ENCODE results near the gene ADAMTS17. TPM values are rescaled to one million over a fixed set of nuclear protein-coding genes. Genes with fewer than 3 reads are reported as not detected.

ADAMTS17 gene
- total RNA-seq, 1 donor from 2014 or later, result 3.4 TPM

DNA sequence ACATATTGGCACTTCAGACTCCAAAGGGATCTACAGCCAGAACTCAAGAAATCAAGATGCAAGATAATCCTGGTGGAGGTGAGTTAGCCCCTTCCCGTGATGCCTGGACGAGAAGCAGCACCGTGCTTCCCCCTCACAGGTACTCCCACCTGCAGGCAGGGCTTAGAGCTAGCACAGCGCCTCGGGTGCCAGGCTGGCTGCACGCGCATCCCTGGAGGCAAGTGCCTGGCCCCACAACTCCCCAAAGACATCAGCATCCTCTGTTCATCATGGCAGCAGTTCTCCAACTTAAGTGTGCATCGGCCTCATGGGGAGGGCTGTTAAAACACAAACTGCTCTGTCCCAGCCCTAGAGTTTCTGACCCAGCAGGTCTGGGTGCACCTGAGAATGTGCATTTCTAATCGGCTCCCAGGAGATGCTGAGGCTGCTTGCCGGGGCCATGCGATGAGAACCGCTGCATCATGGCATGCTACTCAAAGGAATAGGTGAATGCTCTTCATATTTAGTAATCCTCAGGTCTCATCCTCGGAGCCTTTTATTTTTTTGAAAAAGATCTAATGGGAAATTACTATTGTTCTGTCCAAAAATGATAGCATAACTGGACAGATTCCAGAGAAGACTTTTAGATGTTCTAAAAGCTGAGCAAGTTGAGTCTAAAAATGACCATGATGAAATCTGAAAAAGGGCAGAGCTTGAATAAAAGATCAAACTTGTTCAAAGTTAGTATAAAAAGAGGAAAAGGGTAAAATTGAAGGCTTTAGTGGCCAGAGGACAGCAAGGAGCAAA, 244.2 kb downstream of the ADAMTS17 start:
- no peak overlapping the region for H3K27ac Mint-ChIP-seq (ENCODE audit: unreplicated experiment)
- H3K4me3 Mint-ChIP-seq (ENCODE audit: unreplicated experiment), result no peak overlapping the region
- no peak for TF ChIP-seq CTCF (IDR thresholded peaks at IDR 0.05)
- peaks cover 2% of the 10 kb centered on the region for H3K36me3 Mint-ChIP-seq (ENCODE audit: low read depth)
- peaks cover 25% of the 10 kb centered on the region for H3K4me1 Mint-ChIP-seq (ENCODE audit: low read depth)
- no peak for DNase-seq (ENCODE audit: low spot score)
- no peaks in the 10 kb centered on the region for H3K9me3 Mint-ChIP-seq (ENCODE audit: low read depth)
- peaks cover 2% of the 10 kb centered on the region for H3K27me3 Mint-ChIP-seq (ENCODE audit: low read depth)

- peaks cover 2% of the 10 kb centered on the region for H3K36me3 Mint-ChIP-seq (ENCODE audit: low read depth)
Observed at GRCh38 chr15:100096700-100097099, 245.1 kb downstream of the ADAMTS17 start.

GRCh38 chr15:100096248-100096600, 245.6 kb downstream of the ADAMTS17 start:
- Mint-ChIP-seq H3K27ac (ENCODE audit: unreplicated experiment) (no peak overlapping the region), H3K27me3 (ENCODE audit: low read depth) (peaks cover 2% of the 10 kb centered on the region), H3K4me1 (ENCODE audit: low read depth) (peaks cover 36% of the 10 kb centered on the region), H3K4me3 (ENCODE audit: unreplicated experiment) (no peak overlapping the region), H3K9me3 (ENCODE audit: low read depth) (no peaks in the 10 kb centered on the region), H3K36me3 (ENCODE audit: low read depth) (peaks cover 2% of the 10 kb centered on the region)
- no peak for DNase-seq (ENCODE audit: low spot score)
- no peak for TF ChIP-seq CTCF (IDR thresholded peaks at IDR 0.05)

More at GRCh38 chr15:100096700-100097099, 245.1 kb downstream of the ADAMTS17 start:
- no peak overlapping the region for H3K4me3 Mint-ChIP-seq (ENCODE audit: unreplicated experiment)
- peaks cover 2% of the 10 kb centered on the region for H3K27me3 Mint-ChIP-seq (ENCODE audit: low read depth)
- TF ChIP-seq CTCF (IDR thresholded peaks at IDR 0.05), result no peak
- DNase-seq (ENCODE audit: low spot score), result no peak
- no peak overlapping the region for H3K27ac Mint-ChIP-seq (ENCODE audit: unreplicated experiment)
- H3K4me1 Mint-ChIP-seq (ENCODE audit: low read depth), result peaks cover 31% of the 10 kb centered on the region
- H3K9me3 Mint-ChIP-seq (ENCODE audit: low read depth), result no peaks in the 10 kb centered on the region

DNA sequence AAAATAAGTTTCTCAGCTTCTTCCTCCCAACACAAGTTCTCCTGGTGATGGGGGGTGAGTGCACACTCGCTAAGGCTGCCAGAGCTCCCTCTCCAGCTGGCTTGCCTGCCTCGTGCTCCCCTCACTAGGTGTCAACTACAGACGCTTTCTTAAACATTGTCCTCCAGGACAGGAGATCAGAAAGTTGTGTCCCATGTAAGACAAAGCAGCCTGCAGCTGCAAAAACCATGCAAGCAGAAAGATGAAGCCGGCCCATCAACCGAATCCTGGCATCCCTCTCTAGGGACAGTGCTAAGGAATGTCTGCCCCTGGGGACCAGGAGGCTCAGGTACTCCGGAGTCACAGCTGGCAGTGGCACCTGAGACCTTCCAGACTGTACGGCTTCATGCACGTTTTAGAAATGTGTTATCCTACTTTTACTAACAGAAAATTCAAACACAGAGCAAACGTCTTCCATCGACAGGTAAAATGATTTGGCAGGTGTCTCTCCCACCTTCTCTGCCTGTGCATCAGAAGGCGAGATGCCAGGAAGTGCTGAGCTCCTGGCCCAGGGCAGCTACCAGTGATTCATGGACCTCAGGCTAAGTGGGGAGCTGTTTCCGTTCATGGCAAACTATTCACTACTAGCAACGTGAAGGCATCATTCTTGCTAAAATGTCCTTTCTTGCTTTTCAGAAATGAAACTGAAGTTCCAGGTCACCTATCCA, 246.1 kb downstream of the ADAMTS17 start:
- Mint-ChIP-seq H3K4me1 (ENCODE audit: low read depth) (peaks cover 36% of the 10 kb centered on the region), H3K4me3 (ENCODE audit: unreplicated experiment) (no peak overlapping the region), H3K9me3 (ENCODE audit: low read depth) (no peaks in the 10 kb centered on the region), H3K27me3 (ENCODE audit: low read depth) (peaks cover 2% of the 10 kb centered on the region), H3K27ac (ENCODE audit: unreplicated experiment) (no peak overlapping the region), H3K36me3 (ENCODE audit: low read depth) (peaks cover 2% of the 10 kb centered on the region)
- DNase-seq (ENCODE audit: low spot score), result no peak
- TF ChIP-seq CTCF (IDR thresholded peaks at IDR 0.05), result no peak

GRCh38 chr15:100094127-100094510, 247.7 kb downstream of the ADAMTS17 start:
- Mint-ChIP-seq H3K27ac (ENCODE audit: unreplicated experiment) (peak overlapping the region; percentile 64), H3K27me3 (ENCODE audit: low read depth) (no peaks in the 10 kb centered on the region), H3K9me3 (ENCODE audit: low read depth) (no peaks in the 10 kb centered on the region), H3K36me3 (ENCODE audit: low read depth) (no peaks in the 10 kb centered on the region), H3K4me1 (ENCODE audit: low read depth) (peaks cover 36% of the 10 kb centered on the region), H3K4me3 (ENCODE audit: unreplicated experiment) (no peak overlapping the region)
- no peak for DNase-seq (ENCODE audit: low spot score)
- no peak for TF ChIP-seq CTCF (IDR thresholded peaks at IDR 0.05)
